Neural progenitor cell (in vitro differentiated cells): Measurements from ENCODE around the gene CNN3.

ENCODE experiments used
- EZH2 ChIP-seq: fragments of 200-600 bp; sonication (generic); IDR thresholded peaks from 2 replicates; pipeline ENCODE4 v1.6.1; 2017; ENCODE audit warnings: antibody characterized with exemption, mild to moderate bottlenecking, moderate library complexity
- EZH2phosphoT487 ChIP-seq: fragments of 200-600 bp; sonication (generic); IDR thresholded peaks from 2 replicates; pipeline ENCODE4 v1.6.1; 2017; ENCODE audit warnings: antibody characterized with exemption
- TF ChIP-seq, protein P1 (sequence below): fragments of 200-600 bp; sonication (generic); IDR thresholded peaks from 2 replicates; pipeline ENCODE4 v1.5.1; 2017; ENCODE audit warnings: antibody characterized with exemption, mild to moderate bottlenecking

DNA sequence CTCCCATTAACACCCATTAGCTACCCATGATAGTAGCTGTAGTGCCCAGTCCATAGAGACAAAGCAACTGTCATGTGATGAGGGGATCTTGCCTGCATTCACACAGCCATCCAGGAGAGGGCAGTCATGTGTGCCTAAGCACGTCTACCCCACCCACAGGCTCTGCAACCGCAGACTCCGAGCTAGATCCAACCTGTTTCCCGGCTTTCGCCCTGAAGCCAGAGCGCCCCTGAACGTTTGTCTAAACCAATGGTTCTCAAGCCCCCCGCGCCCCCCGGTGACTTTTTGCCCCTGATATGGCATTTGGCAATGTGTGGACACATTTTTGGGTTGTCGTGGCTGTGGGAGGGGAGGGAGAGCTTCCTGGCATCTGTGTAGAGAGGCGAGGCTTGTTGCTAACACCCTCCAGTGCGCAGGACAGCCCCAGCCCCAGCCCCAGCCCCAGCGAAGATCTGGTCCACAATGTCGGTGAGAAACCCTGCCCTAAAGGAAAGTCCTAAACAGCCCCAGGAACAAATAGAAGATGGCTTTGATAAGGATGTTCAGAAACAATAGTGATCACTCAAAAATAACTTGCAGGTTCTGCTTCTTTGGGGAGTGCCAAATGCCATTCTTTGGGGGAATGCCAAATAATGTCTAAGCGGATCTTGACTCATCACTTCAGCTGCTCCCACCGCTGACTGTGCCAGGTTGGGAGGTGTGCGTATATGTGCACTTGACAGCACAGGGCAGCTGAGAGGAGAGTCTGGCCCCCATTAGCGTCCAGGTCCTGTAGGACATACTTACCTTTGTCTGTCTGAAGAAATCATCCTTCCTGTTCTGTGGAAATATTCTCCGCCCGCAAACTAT, 72.2 kb downstream of the CNN3 start:
- TF ChIP-seq, protein P1, sequence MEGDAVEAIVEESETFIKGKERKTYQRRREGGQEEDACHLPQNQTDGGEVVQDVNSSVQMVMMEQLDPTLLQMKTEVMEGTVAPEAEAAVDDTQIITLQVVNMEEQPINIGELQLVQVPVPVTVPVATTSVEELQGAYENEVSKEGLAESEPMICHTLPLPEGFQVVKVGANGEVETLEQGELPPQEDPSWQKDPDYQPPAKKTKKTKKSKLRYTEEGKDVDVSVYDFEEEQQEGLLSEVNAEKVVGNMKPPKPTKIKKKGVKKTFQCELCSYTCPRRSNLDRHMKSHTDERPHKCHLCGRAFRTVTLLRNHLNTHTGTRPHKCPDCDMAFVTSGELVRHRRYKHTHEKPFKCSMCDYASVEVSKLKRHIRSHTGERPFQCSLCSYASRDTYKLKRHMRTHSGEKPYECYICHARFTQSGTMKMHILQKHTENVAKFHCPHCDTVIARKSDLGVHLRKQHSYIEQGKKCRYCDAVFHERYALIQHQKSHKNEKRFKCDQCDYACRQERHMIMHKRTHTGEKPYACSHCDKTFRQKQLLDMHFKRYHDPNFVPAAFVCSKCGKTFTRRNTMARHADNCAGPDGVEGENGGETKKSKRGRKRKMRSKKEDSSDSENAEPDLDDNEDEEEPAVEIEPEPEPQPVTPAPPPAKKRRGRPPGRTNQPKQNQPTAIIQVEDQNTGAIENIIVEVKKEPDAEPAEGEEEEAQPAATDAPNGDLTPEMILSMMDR: peak; percentile 87
- TF ChIP-seq EZH2phosphoT487 (no peak), EZH2 (no peak)
